NCI-H2171 (cell line): Measurements from ENCODE around the gene BRAP.
"Not testable (repeated sequence)": the region's sequence is repeated elsewhere in the genome, so short reads cannot be mapped to it uniquely, and the experiment has no call there.

Source experiments
- DNase-seq: peaks from one replicate; lab custom pipeline; 2025; lab: John Stamatoyannopoulos, UW

The BRAP gene

GRCh38 chr12:111673503-111673902 is 12.3 kb downstream of the BRAP start:
- no peak for DNase-seq

GRCh38 chr12:111672822-111673381 is 12.9 kb downstream of the BRAP start:
- DNase-seq: no peak

- no peak for DNase-seq
Observed at GRCh38 chr12:111664961-111665865, 20.5 kb downstream of the BRAP start.

GRCh38 chr12:111664499-111664898 is 21.3 kb downstream of the BRAP start:
- no peak for DNase-seq

GRCh38 chr12:111656016-111656415 is 29.7 kb downstream of the BRAP start:
- no peak for DNase-seq

GRCh38 chr12:111655356-111655755 is 30.4 kb downstream of the BRAP start:
- no peak for DNase-seq

- DNase-seq: no peak
Observed at GRCh38 chr12:111653596-111653995, 32.2 kb downstream of the BRAP start.

GRCh38 chr12:111652530-111652929 is 33.2 kb downstream of the BRAP start:
- DNase-seq: not testable (repeated sequence)

GRCh38 chr12:111650912-111651311 is 34.8 kb downstream of the BRAP start:
- no peak for DNase-seq

- no peak for DNase-seq
Observed at GRCh38 chr12:111645433-111645832, 40.3 kb downstream of the BRAP start.

GRCh38 chr12:111643427-111643826 is 42.3 kb downstream of the BRAP start:
- DNase-seq: no peak

- DNase-seq: no peak
Observed at GRCh38 chr12:111642681-111643426, 42.9 kb downstream of the BRAP start.

GRCh38 chr12:111640506-111640905 is 45.2 kb downstream of the BRAP start:
- DNase-seq: no peak

GRCh38 chr12:111638556-111638955 is 47.2 kb downstream of the BRAP start:
- no peak for DNase-seq

- DNase-seq: no peak
Observed at GRCh38 chr12:111636209-111636945, 49.4 kb downstream of the BRAP start.

GRCh38 chr12:111635524-111635923 is 50.2 kb downstream of the BRAP start:
- DNase-seq: no peak

GRCh38 chr12:111628505-111629260 is 57.1 kb downstream of the BRAP start:
- no peak for DNase-seq

- DNase-seq: no peak
Observed at GRCh38 chr12:111626230-111626629, 59.5 kb downstream of the BRAP start.

GRCh38 chr12:111624540-111624939 is 61.2 kb downstream of the BRAP start:
- DNase-seq: no peak

- DNase-seq: not testable (repeated sequence)
Observed at GRCh38 chr12:111617841-111618240, 67.9 kb downstream of the BRAP start.

- no peak for DNase-seq
Observed at GRCh38 chr12:111616177-111616623, 69.6 kb downstream of the BRAP start.
